ENCODE measurements around the gene COL15A1.

DNA sequence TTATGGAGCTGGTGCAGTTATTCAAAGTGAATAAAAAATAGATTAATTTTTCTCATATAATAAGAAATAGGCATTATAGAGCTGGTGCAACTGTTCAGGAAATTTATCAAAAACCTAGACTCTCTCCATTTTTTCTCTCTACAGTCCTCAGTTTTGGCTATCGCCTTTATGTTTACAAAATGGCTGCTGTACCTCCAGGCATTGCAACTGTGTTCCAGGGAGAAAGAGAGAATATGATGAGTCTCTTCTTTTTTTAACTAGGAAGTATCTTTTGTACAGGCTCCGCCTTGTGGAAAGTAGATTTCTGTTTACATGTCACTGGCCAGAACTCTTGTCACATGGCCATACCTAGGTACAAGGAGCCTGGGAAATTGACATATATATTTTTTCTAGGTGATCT is 158.1 kb downstream of the COL15A1 start:
- TF ChIP-seq, protein P1, sequence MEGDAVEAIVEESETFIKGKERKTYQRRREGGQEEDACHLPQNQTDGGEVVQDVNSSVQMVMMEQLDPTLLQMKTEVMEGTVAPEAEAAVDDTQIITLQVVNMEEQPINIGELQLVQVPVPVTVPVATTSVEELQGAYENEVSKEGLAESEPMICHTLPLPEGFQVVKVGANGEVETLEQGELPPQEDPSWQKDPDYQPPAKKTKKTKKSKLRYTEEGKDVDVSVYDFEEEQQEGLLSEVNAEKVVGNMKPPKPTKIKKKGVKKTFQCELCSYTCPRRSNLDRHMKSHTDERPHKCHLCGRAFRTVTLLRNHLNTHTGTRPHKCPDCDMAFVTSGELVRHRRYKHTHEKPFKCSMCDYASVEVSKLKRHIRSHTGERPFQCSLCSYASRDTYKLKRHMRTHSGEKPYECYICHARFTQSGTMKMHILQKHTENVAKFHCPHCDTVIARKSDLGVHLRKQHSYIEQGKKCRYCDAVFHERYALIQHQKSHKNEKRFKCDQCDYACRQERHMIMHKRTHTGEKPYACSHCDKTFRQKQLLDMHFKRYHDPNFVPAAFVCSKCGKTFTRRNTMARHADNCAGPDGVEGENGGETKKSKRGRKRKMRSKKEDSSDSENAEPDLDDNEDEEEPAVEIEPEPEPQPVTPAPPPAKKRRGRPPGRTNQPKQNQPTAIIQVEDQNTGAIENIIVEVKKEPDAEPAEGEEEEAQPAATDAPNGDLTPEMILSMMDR (IDR thresholded peaks at IDR 0.05): no peak
- TF ChIP-seq POLR2AphosphoS5 (IDR thresholded peaks at IDR 0.05; ENCODE audit: low read depth, low read length) (no peak), TCF7L2 (IDR thresholded peaks at IDR 0.05; ENCODE audit: low read depth, low read length) (no peak)

Measured in Panc1 (cell line).